Measurements from ENCODE around the gene KRT80. TPM values are rescaled to one million over a fixed set of nuclear protein-coding genes. Genes with fewer than 3 reads are reported as not detected.

The KRT80 gene
- total and polyA plus RNA-seq, 3 donors from 2014 or later, result 0.50 to 1.0 (median 0.94) TPM

GRCh38 chr12:52235001-52235764, 43.4 kb upstream of the KRT80 start:
- no peaks in the 10 kb centered on the region for H3K9me3 ChIP-seq
- H3K27me3 ChIP-seq, result no peaks in the 10 kb centered on the region
- no peak overlapping the region for H3K27ac ChIP-seq
- no peak overlapping the region for H3K4me3 ChIP-seq
- WGBS, 2 donors, result 93 to 94% methylated on average over 5 to 15 of the region's 15 CpGs
- H3K4me1 ChIP-seq, result no peaks in the 10 kb centered on the region
- DNase-seq, result no peak
- intact Hi-C loops (cut with DNase I; ENCODE audit: low total_unique reads), result no loop called here
- no peak for TF ChIP-seq CTCF (IDR thresholded peaks at IDR 0.05)
- no peak for TF ChIP-seq POLR2A (IDR thresholded peaks at IDR 0.05)
- no peaks in the 10 kb centered on the region for H3K36me3 ChIP-seq (ENCODE audit: low read depth, missing control alignments)

- intact Hi-C loops (cut with DNase I; ENCODE audit: low total_unique reads), result no loop called here
- Histone ChIP-seq H3K27ac (no peak overlapping the region), H3K27me3 (no peaks in the 10 kb centered on the region), H3K36me3 (ENCODE audit: low read depth, missing control alignments) (no peaks in the 10 kb centered on the region), H3K4me3 (no peak overlapping the region), H3K9me3 (no peaks in the 10 kb centered on the region), H3K4me1 (no peaks in the 10 kb centered on the region)
- no peak for DNase-seq
- no peak for TF ChIP-seq CTCF (IDR thresholded peaks at IDR 0.05)
- no peak for TF ChIP-seq POLR2A (IDR thresholded peaks at IDR 0.05)
- 44 to 75% methylated on average over 5 to 10 of the region's 10 CpGs for WGBS, 2 donors
Observed at GRCh38 chr12:52234223-52234810, 42.5 kb upstream of the KRT80 start.

GRCh38 chr12:52233462-52234207, 41.8 kb upstream of the KRT80 start:
- Histone ChIP-seq H3K27me3 (no peaks in the 10 kb centered on the region), H3K9me3 (no peaks in the 10 kb centered on the region), H3K4me1 (no peaks in the 10 kb centered on the region), H3K27ac (no peak overlapping the region), H3K4me3 (peak overlapping the region; percentile 24), H3K36me3 (ENCODE audit: low read depth, missing control alignments) (no peaks in the 10 kb centered on the region)
- intact Hi-C loops (cut with DNase I; ENCODE audit: low total_unique reads), result no loop called here
- WGBS, 2 donors, result 26 to 30% methylated on average over 24 to 31 of the region's 40 CpGs
- DNase-seq, result no peak
- TF ChIP-seq POLR2A (IDR thresholded peaks at IDR 0.05) (no peak), CTCF (IDR thresholded peaks at IDR 0.05) (no peak)

GRCh38 chr12:52232674-52233461, 41.1 kb upstream of the KRT80 start, which contains the start of gene KRT7:
KRT7 (plus strand) TSS chr12:52233243; CDS start chr12:52233297, 54 bp downstream.
- peak within 1 kb of the TSS; percentile 24 for H3K4me3 ChIP-seq
- TF ChIP-seq CTCF (IDR thresholded peaks at IDR 0.05) (no peak), POLR2A (IDR thresholded peaks at IDR 0.05) (no peak)
- intact Hi-C loops (cut with DNase I; ENCODE audit: low total_unique reads), result no loop called here
- H3K27ac ChIP-seq, result no peak within 1 kb of the TSS
- H3K36me3 ChIP-seq (ENCODE audit: low read depth, missing control alignments), result no peaks in the 10 kb centered on the region
- 5 to 13% methylated on average over 10 to 50 of the region's 58 CpGs for WGBS, 2 donors
- DNase-seq, result no peak
- H3K4me1 ChIP-seq, result no peaks in the 10 kb centered on the region
- H3K27me3 ChIP-seq, result no peaks in the 10 kb centered on the region
- no peaks in the 10 kb centered on the region for H3K9me3 ChIP-seq
